SW 1271 (cell line): Measurements from ENCODE around the gene COL4A6.
"Not testable (repeated sequence)": the region's sequence is repeated elsewhere in the genome, so short reads cannot be mapped to it uniquely, and the experiment has no call there.

Experiments
- DNase-seq, 2 experiments: peaks; one replicate each; lab custom pipeline; 2025; lab: John Stamatoyannopoulos, UW

Gene COL4A6

GRCh38 chrX:108399418-108400165 lies 38.6 kb downstream of the COL4A6 start:
- DNase-seq, result no peak

- DNase-seq, result peak in 1 of 2 experiments; percentile 1
Observed at GRCh38 chrX:108397627-108398391, 40.4 kb downstream of the COL4A6 start.

GRCh38 chrX:108396986-108397385 lies 41.2 kb downstream of the COL4A6 start:
- no peak for DNase-seq

GRCh38 chrX:108396188-108396891 lies 41.9 kb downstream of the COL4A6 start:
- peak in 1 of 2 experiments; percentile 0 for DNase-seq

- DNase-seq, result not testable (repeated sequence)
Observed at GRCh38 chrX:108390976-108391717, 47.1 kb downstream of the COL4A6 start.

GRCh38 chrX:108384783-108385182 lies 53.4 kb downstream of the COL4A6 start:
- no peak for DNase-seq

- no peak for DNase-seq
Observed at GRCh38 chrX:108380222-108380621, 58.0 kb downstream of the COL4A6 start.

GRCh38 chrX:108376821-108377220 lies 61.4 kb downstream of the COL4A6 start:
- DNase-seq, result not testable (repeated sequence)

- DNase-seq, result not testable (repeated sequence)
Observed at GRCh38 chrX:108375591-108375990, 62.6 kb downstream of the COL4A6 start.

- DNase-seq, result no peak
Observed at GRCh38 chrX:108366644-108367406, 71.4 kb downstream of the COL4A6 start.

- DNase-seq, result no peak
Observed at GRCh38 chrX:108362026-108362425, 76.2 kb downstream of the COL4A6 start.

- DNase-seq, result no peak
Observed at GRCh38 chrX:108361316-108361715, 76.9 kb downstream of the COL4A6 start.

- DNase-seq, result no peak
Observed at GRCh38 chrX:108359806-108360602, 78.2 kb downstream of the COL4A6 start.

- DNase-seq, result no peak
Observed at GRCh38 chrX:108353452-108353851, 84.8 kb downstream of the COL4A6 start.

- no peak for DNase-seq
Observed at GRCh38 chrX:108349210-108349609, 89.0 kb downstream of the COL4A6 start.

- DNase-seq, result no peak
Observed at GRCh38 chrX:108348525-108348924, 89.7 kb downstream of the COL4A6 start.

- no peak for DNase-seq
Observed at GRCh38 chrX:108347800-108348199, 90.4 kb downstream of the COL4A6 start.

GRCh38 chrX:108344216-108344615 lies 94.0 kb downstream of the COL4A6 start:
- no peak for DNase-seq

GRCh38 chrX:108341947-108342346 lies 96.3 kb downstream of the COL4A6 start:
- DNase-seq, result no peak

GRCh38 chrX:108332281-108332680 lies 105.9 kb downstream of the COL4A6 start:
- DNase-seq, result no peak
